Tibial nerve (tissue), 3 donors: ENCODE measurements around the gene KRTAP1-5.

Experiments
- CTCF ChIP-seq, 5 experiments: fragments of 200-600 bp in 3 of 5; fragments of 450-650 bp in 2 of 5; sonication (generic) in 3 of 5; IDR thresholded peaks; one replicate each; pipeline ENCODE4 v1.5.1; 2016 to 2019; ENCODE audit warnings: antibody characterized with exemption in 5 of 5, mild to moderate bottlenecking in 3 of 5, moderate library complexity in 2 of 5
- POLR2A ChIP-seq, 2 donors: fragments of 450-650 bp; IDR thresholded peaks; one replicate each; pipeline ENCODE4 v1.6.1; 2017; ENCODE audit warnings: antibody characterized with exemption in 2 of 2, mild to moderate bottlenecking in 2 of 2, moderate library complexity in 2 of 2

- no peak for TF ChIP-seq CTCF (IDR thresholded peaks at IDR 0.05)
- no peak for TF ChIP-seq POLR2A (IDR thresholded peaks at IDR 0.05)
Observed at GRCh38 chr17:41009936-41010335, 17.1 kb downstream of the KRTAP1-5 start.
